ENCODE results near the gene SERTAD2.

GRCh38 chr2:64630752-64631151 lies 23.0 kb downstream of the SERTAD2 start:
- TF ChIP-seq, protein P1, sequence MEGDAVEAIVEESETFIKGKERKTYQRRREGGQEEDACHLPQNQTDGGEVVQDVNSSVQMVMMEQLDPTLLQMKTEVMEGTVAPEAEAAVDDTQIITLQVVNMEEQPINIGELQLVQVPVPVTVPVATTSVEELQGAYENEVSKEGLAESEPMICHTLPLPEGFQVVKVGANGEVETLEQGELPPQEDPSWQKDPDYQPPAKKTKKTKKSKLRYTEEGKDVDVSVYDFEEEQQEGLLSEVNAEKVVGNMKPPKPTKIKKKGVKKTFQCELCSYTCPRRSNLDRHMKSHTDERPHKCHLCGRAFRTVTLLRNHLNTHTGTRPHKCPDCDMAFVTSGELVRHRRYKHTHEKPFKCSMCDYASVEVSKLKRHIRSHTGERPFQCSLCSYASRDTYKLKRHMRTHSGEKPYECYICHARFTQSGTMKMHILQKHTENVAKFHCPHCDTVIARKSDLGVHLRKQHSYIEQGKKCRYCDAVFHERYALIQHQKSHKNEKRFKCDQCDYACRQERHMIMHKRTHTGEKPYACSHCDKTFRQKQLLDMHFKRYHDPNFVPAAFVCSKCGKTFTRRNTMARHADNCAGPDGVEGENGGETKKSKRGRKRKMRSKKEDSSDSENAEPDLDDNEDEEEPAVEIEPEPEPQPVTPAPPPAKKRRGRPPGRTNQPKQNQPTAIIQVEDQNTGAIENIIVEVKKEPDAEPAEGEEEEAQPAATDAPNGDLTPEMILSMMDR (IDR thresholded peaks at IDR 0.05): no peak
- TF ChIP-seq POLR2A (IDR thresholded peaks at IDR 0.05) (no peak), EP300 (IDR thresholded peaks at IDR 0.05) (no peak)
